IPS-NIHi11 (cell line): ENCODE measurements around the gene BCLAF1.
"Not testable (repeated sequence)": the region's sequence is repeated elsewhere in the genome, so short reads cannot be mapped to it uniquely, and the experiment has no call there.

Source experiments
- DNase-seq: peaks from one replicate; pipeline ENCODE4 v3.0.0; 2012; ENCODE audit warnings: mixed read lengths, low spot score

The BCLAF1 gene

GRCh38 chr6:136309729-136310311 lies 20.2 kb upstream of the BCLAF1 start:
- DNase-seq, result no peak

GRCh38 chr6:136309171-136309570 lies 19.5 kb upstream of the BCLAF1 start:
- no peak for DNase-seq

GRCh38 chr6:136308469-136308868 lies 18.8 kb upstream of the BCLAF1 start:
- DNase-seq, result not testable (repeated sequence)

GRCh38 chr6:136307351-136307750 lies 17.7 kb upstream of the BCLAF1 start:
- DNase-seq, result no peak

GRCh38 chr6:136306466-136306865 lies 16.8 kb upstream of the BCLAF1 start:
- DNase-seq, result no peak

GRCh38 chr6:136304410-136304809 lies 14.8 kb upstream of the BCLAF1 start:
- DNase-seq, result no peak

- no peak for DNase-seq
These were observed 13.9 kb upstream of the BCLAF1 start for GRCh38 chr6:136303516-136303915.

GRCh38 chr6:136294621-136295020 lies 5.0 kb upstream of the BCLAF1 start:
- DNase-seq, result no peak

- peak; percentile 34 for DNase-seq
These were observed 864 bp upstream of the BCLAF1 start for GRCh38 chr6:136290410-136291010.

- peak; percentile 85 for DNase-seq
These were observed 393 bp downstream of the BCLAF1 start for GRCh38 chr6:136289327-136289578.

- DNase-seq, result peak; percentile 65
These were observed 900 bp downstream of the BCLAF1 start for GRCh38 chr6:136288566-136289326.

GRCh38 chr6:136284909-136285308 lies 4.7 kb downstream of the BCLAF1 start:
- no peak for DNase-seq

- DNase-seq, result no peak
These were observed 6.7 kb downstream of the BCLAF1 start for GRCh38 chr6:136282906-136283305.

- no peak for DNase-seq
These were observed 9.5 kb downstream of the BCLAF1 start for GRCh38 chr6:136280032-136280609.

- no peak for DNase-seq
These were observed 15.6 kb downstream of the BCLAF1 start for GRCh38 chr6:136274062-136274461.

- no peak for DNase-seq
These were observed 24.5 kb downstream of the BCLAF1 start for GRCh38 chr6:136265101-136265500.

- no peak for DNase-seq
These were observed 26.7 kb downstream of the BCLAF1 start for GRCh38 chr6:136262940-136263339.

GRCh38 chr6:136254851-136255466 lies 34.7 kb downstream of the BCLAF1 start:
- DNase-seq, result no peak

- no peak for DNase-seq
These were observed 35.9 kb downstream of the BCLAF1 start for GRCh38 chr6:136253734-136254133.

- DNase-seq, result no peak
These were observed 37.2 kb downstream of the BCLAF1 start for GRCh38 chr6:136252441-136252840.

- no peak for DNase-seq
These were observed 38.3 kb downstream of the BCLAF1 start for GRCh38 chr6:136251394-136251793.

- DNase-seq, result no peak
These were observed 39.0 kb downstream of the BCLAF1 start for GRCh38 chr6:136250686-136251008.
